OCI-LY3 (cell line): ENCODE measurements around the gene CYTH4.

Experiments
- CTCF ChIP-seq: fragments of 200-600, 300-600 bp; sonication (generic); IDR thresholded peaks from 2 replicates; pipeline ENCODE4 v1.5.1; 2014; ENCODE audit warnings: antibody characterized with exemption, low read length, low read depth
- EZH2phosphoT487 ChIP-seq: fragments of 200-600 bp; shearing (Covaris generic); IDR thresholded peaks from 2 replicates; pipeline ENCODE4 v1.6.1; 2018; ENCODE audit warnings: antibody characterized with exemption, mixed run types, low read depth

- TF ChIP-seq CTCF, result no peak
- TF ChIP-seq EZH2phosphoT487, result no peak
Measured at GRCh38 chr22:37336579-37336978, 54.3 kb downstream of the CYTH4 start.
